Measurements from ENCODE around the gene FSIP2.
A peak's percentile ranks its signal among the peaks of the same experiment; 100 is the strongest.

Gene FSIP2

GRCh38 chr2:185738679-185739472 lies at the start of gene FSIP2:
Gene FSIP2 (plus strand): TSS chr2:185738804. CDS start chr2:185738895, 91 bp downstream.
- DNase-seq = peak; percentile 3

- DNase-seq = no peak
Measured at GRCh38 chr2:185689906-185690539, 48.6 kb upstream of the FSIP2 start.

GRCh38 chr2:185695711-185696235 lies 42.8 kb upstream of the FSIP2 start:
- no peak for DNase-seq

- DNase-seq = no peak
Measured at GRCh38 chr2:185700883-185701282, 37.7 kb upstream of the FSIP2 start.

GRCh38 chr2:185734658-185735057 lies 3.9 kb upstream of the FSIP2 start:
- DNase-seq = no peak

- DNase-seq = no peak
Measured at GRCh38 chr2:185736210-185736609, 2.4 kb upstream of the FSIP2 start.

- DNase-seq = no peak
Measured at GRCh38 chr2:185745864-185746859, 7.6 kb downstream of the FSIP2 start.

- DNase-seq = no peak
Measured at GRCh38 chr2:185757356-185757755, 18.8 kb downstream of the FSIP2 start.

- DNase-seq = no peak
Measured at GRCh38 chr2:185771396-185771795, 32.8 kb downstream of the FSIP2 start.

GRCh38 chr2:185780890-185781289 lies 42.3 kb downstream of the FSIP2 start:
- DNase-seq = no peak

- DNase-seq = no peak
Measured at GRCh38 chr2:185782223-185782769, 43.7 kb downstream of the FSIP2 start.

GRCh38 chr2:185785156-185785555 lies 46.6 kb downstream of the FSIP2 start:
- DNase-seq = no peak

GRCh38 chr2:185785851-185786473 lies 47.4 kb downstream of the FSIP2 start:
- no peak for DNase-seq

GRCh38 chr2:185787227-185788145 lies 48.9 kb downstream of the FSIP2 start:
- no peak for DNase-seq

- DNase-seq = no peak
Measured at GRCh38 chr2:185790361-185790760, 51.8 kb downstream of the FSIP2 start.

- no peak for DNase-seq
Measured at GRCh38 chr2:185793532-185794345, 55.1 kb downstream of the FSIP2 start.

- no peak for DNase-seq
Measured at GRCh38 chr2:185796758-185797157, 58.2 kb downstream of the FSIP2 start.

- no peak for DNase-seq
Measured at GRCh38 chr2:185802926-185803325, 64.3 kb downstream of the FSIP2 start.

GRCh38 chr2:185806783-185807182 lies 68.2 kb downstream of the FSIP2 start:
- no peak for DNase-seq

- no peak for DNase-seq
Measured at GRCh38 chr2:185807351-185807750, 68.7 kb downstream of the FSIP2 start.
